Astrocyte (in vitro differentiated cells and primary cell): Measurements from ENCODE around the gene TP53AIP1. TPM values are rescaled to one million over a fixed set of nuclear protein-coding genes. Genes with fewer than 3 reads are reported as not detected.

Experiments
- DNase-seq: peaks from one replicate; pipeline ENCODE4 v3.0.0-alpha.2; 2010; ENCODE audit warnings: low read depth
- FAIRE-seq: peaks from 2 replicates; lab custom pipeline; 2011; peaks lifted over from hg19 to GRCh38; lab: Jason Lieb, UNC
- H2AFZ ChIP-seq: 2 replicates; pipeline ENCODE4 v1.6.0; 2012; ENCODE audit warnings: low read depth, low read length, inconsistent platforms
- H3K27ac ChIP-seq: 2 replicates; pipeline ENCODE4 v1.5.1; 2011; ENCODE audit warnings: low read depth, low read length, inconsistent platforms
- H3K27me3 ChIP-seq: 2 replicates; pipeline ENCODE4 v1.6.0; 2011; ENCODE audit warnings: low read length, inconsistent platforms; ENCODE audit not compliant: insufficient read depth
- H3K36me3 ChIP-seq: 2 replicates; pipeline ENCODE4 v1.5.1; 2011; ENCODE audit warnings: low read length, inconsistent platforms; ENCODE audit not compliant: insufficient read depth
- H3K4me1 ChIP-seq: 2 replicates; pipeline ENCODE4 v1.5.1; 2011; ENCODE audit warnings: low read length, inconsistent platforms; ENCODE audit not compliant: insufficient read depth
- H3K4me2 ChIP-seq: 2 replicates; pipeline ENCODE4 v1.6.0; 2012; ENCODE audit warnings: low read length, inconsistent platforms
- H3K4me3 ChIP-seq: 2 replicates; pipeline ENCODE4 v1.5.1; 2011; ENCODE audit warnings: low read depth, mild to moderate bottlenecking, low read length, inconsistent platforms; ENCODE audit not compliant: insufficient read depth
- H3K79me2 ChIP-seq: 2 replicates; pipeline ENCODE4 v1.6.0; 2012; ENCODE audit warnings: mild to moderate bottlenecking, low read length, inconsistent platforms; ENCODE audit not compliant: insufficient read depth
- H3K9ac ChIP-seq: 2 replicates; pipeline ENCODE4 v1.6.0; 2012; ENCODE audit warnings: mild to moderate bottlenecking, low read length, inconsistent platforms
- H3K9me3 ChIP-seq: 2 replicates; pipeline ENCODE4 v1.5.1; 2012; ENCODE audit warnings: low read depth, mild to moderate bottlenecking, low read length, inconsistent platforms; ENCODE audit not compliant: insufficient read depth
- H4K20me1 ChIP-seq: 2 replicates; pipeline ENCODE4 v1.6.0; 2012; ENCODE audit warnings: low read length, inconsistent platforms; ENCODE audit not compliant: insufficient read depth
- H3K27ac Mint-ChIP-seq: one replicate; pipeline ENCODE4 v1.8.0; 2021; ENCODE audit warnings: mild to moderate bottlenecking, mixed read lengths; ENCODE audit not compliant: unreplicated experiment
- H3K27me3 Mint-ChIP-seq: one replicate; pipeline ENCODE4 v1.8.0; 2021; ENCODE audit warnings: low read depth, mixed read lengths; ENCODE audit not compliant: unreplicated experiment
- H3K36me3 Mint-ChIP-seq: one replicate; pipeline ENCODE4 v1.8.0; 2021; ENCODE audit warnings: low read depth, mixed read lengths; ENCODE audit not compliant: unreplicated experiment
- H3K4me1 Mint-ChIP-seq: one replicate; pipeline ENCODE4 v1.8.0; 2021; ENCODE audit warnings: low read depth, mixed read lengths; ENCODE audit not compliant: unreplicated experiment
- H3K4me3 Mint-ChIP-seq: one replicate; pipeline ENCODE4 v1.8.0; 2021; ENCODE audit warnings: mild to moderate bottlenecking, moderate library complexity, mixed read lengths; ENCODE audit not compliant: unreplicated experiment
- H3K9me3 Mint-ChIP-seq: one replicate; pipeline ENCODE4 v1.8.0; 2021; ENCODE audit warnings: mild to moderate bottlenecking, mixed read lengths; ENCODE audit not compliant: unreplicated experiment
- EZH2 ChIP-seq: IDR thresholded peaks from 2 replicates; pipeline ENCODE4 v1.6.1; 2012; ENCODE audit warnings: mild to moderate bottlenecking, low read length, inconsistent platforms; ENCODE audit not compliant: insufficient read depth
- total RNA-seq: library from RNA; stranded (reverse); gene quantifications from 2 replicates; pipeline ENCODE4 v1.2.1, GENCODE V29; 2021
- TF ChIP-seq, protein P1 (sequence below): IDR thresholded peaks from 2 replicates; pipeline ENCODE4 v1.5.1; 2011; ENCODE audit warnings: low read depth, mild to moderate bottlenecking, inconsistent platforms, low read length, moderate library complexity; ENCODE audit not compliant: insufficient read depth

TP53AIP1 gene
- total RNA-seq, 1 donor from 2014 or later, result 0.20 TPM

DNA sequence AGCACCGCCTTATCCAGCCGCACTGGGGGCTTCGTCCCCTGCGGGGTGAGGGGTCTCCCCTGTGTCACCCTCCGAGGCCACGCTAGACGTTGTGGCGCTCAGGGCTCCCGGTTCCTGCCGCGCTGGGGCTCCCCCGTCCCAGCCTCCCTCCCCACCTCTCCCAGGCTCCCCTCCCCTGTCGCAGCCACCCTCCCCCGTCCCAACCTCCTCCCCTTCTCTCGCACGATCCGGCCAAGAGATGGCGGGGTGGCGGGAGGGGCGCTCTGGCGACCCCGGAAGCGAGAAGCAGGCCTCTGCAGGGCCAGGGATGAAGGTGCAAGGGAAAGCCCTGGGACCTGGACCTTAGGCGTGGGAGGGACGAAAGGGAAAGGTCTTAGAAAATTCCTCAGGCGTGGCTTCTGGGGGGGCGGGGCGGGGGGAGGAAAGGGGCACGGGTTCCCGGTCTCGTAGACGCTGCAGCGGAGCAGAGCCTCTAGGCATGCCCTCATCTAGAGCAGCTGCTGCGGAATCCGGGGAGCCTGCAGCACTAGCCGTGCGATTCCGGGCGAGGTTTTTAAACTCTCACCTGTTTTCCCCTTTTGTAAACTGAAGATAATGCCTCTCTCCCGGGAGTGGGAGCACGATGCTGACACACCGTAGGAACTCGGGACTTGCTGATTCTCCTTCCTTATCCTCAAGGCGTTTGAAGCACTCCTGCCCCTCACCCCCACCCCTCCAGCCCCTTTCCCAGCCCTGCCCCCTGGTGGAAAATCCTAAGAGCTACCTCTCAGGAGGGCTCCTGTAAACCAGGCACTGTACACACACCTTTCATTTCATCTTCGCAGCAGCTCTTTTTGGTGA is 37.1 kb downstream of the TP53AIP1 start:
- H3K36me3 Mint-ChIP-seq, result peaks cover 2% of the 10 kb centered on the region
- H3K27me3 ChIP-seq, result no peaks in the 10 kb centered on the region
- no peak for FAIRE-seq
- H3K36me3 ChIP-seq, result no peaks in the 10 kb centered on the region
- peak overlapping the region; percentile 52 for H3K9ac ChIP-seq
- no peaks in the 10 kb centered on the region for H3K79me2 ChIP-seq
- peak overlapping the region; percentile 37 for H3K4me3 ChIP-seq
- no peaks in the 10 kb centered on the region for H3K9me3 ChIP-seq
- peaks cover 7% of the 10 kb centered on the region for H3K27me3 Mint-ChIP-seq
- H3K4me2 ChIP-seq, result peak overlapping the region; percentile 82
- peak overlapping the region; percentile 53 for H2AFZ ChIP-seq
- peak overlapping the region; percentile 77 for H3K4me3 Mint-ChIP-seq
- no peaks in the 10 kb centered on the region for H3K9me3 Mint-ChIP-seq
- peaks cover 58% of the 10 kb centered on the region for H3K4me1 Mint-ChIP-seq
- peak overlapping the region; percentile 66 for H3K27ac Mint-ChIP-seq
- no peaks in the 10 kb centered on the region for H4K20me1 ChIP-seq
- no peak for DNase-seq
- no peak overlapping the region for H3K27ac ChIP-seq
- peaks cover 37% of the 10 kb centered on the region for H3K4me1 ChIP-seq
- TF ChIP-seq, protein P1, sequence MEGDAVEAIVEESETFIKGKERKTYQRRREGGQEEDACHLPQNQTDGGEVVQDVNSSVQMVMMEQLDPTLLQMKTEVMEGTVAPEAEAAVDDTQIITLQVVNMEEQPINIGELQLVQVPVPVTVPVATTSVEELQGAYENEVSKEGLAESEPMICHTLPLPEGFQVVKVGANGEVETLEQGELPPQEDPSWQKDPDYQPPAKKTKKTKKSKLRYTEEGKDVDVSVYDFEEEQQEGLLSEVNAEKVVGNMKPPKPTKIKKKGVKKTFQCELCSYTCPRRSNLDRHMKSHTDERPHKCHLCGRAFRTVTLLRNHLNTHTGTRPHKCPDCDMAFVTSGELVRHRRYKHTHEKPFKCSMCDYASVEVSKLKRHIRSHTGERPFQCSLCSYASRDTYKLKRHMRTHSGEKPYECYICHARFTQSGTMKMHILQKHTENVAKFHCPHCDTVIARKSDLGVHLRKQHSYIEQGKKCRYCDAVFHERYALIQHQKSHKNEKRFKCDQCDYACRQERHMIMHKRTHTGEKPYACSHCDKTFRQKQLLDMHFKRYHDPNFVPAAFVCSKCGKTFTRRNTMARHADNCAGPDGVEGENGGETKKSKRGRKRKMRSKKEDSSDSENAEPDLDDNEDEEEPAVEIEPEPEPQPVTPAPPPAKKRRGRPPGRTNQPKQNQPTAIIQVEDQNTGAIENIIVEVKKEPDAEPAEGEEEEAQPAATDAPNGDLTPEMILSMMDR, result peak; percentile 18
- no peak for TF ChIP-seq EZH2

DNA sequence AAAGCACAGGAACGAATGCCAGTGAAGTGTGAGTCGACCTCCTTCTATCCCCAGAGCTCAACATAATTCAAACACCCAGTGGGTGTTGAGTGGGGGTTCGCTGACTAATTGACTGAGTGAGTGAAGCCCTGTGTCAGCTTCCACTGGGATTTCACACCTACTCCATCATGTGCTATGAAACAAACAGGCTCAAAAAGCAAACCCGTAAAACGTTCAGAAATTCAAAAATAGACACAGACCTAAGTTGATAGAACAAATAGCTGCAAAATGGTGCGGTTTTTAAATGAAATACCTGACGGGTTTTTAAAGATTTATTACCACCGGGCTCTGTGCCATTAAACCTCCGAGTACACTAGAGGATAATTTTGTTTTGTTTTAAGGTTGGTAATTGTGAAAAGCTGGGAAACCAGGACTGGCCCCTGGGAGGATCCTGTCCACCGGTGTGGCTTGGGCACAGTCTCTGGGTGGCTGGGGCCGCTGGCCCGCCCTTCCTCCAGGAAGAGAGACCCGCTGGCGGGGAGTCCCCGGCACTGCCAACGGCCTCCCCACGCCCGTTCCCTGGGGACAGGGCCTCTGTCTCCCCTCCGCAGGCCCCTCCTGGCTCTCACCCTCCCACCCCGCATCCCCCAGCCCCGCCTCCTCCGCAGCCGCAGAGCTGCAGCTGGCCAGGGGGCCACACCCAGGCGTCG is 37.9 kb downstream of the TP53AIP1 start:
- Mint-ChIP-seq H3K4me3 (peak overlapping the region; percentile 48), H3K27ac (peak overlapping the region; percentile 81), H3K9me3 (no peaks in the 10 kb centered on the region), H3K4me1 (peaks cover 57% of the 10 kb centered on the region), H3K27me3 (peaks cover 14% of the 10 kb centered on the region), H3K36me3 (peaks cover 2% of the 10 kb centered on the region)
- Histone ChIP-seq H4K20me1 (no peaks in the 10 kb centered on the region), H3K36me3 (no peaks in the 10 kb centered on the region), H3K4me3 (no peak overlapping the region), H3K27me3 (no peaks in the 10 kb centered on the region), H2AFZ (peak overlapping the region; percentile 38), H3K9ac (peak overlapping the region; percentile 52), H3K79me2 (no peaks in the 10 kb centered on the region), H3K9me3 (no peaks in the 10 kb centered on the region), H3K4me2 (peak overlapping the region; percentile 82), H3K4me1 (peaks cover 37% of the 10 kb centered on the region), H3K27ac (no peak overlapping the region)
- DNase-seq (peak; percentile 65), FAIRE-seq (no peak)
- TF ChIP-seq, protein P1, result no peak
- no peak for TF ChIP-seq EZH2
